ENCODE measurements around the gene FAM135A.
A peak's percentile ranks its signal among the peaks of the same experiment; 100 is the strongest.

Gene FAM135A

DNA sequence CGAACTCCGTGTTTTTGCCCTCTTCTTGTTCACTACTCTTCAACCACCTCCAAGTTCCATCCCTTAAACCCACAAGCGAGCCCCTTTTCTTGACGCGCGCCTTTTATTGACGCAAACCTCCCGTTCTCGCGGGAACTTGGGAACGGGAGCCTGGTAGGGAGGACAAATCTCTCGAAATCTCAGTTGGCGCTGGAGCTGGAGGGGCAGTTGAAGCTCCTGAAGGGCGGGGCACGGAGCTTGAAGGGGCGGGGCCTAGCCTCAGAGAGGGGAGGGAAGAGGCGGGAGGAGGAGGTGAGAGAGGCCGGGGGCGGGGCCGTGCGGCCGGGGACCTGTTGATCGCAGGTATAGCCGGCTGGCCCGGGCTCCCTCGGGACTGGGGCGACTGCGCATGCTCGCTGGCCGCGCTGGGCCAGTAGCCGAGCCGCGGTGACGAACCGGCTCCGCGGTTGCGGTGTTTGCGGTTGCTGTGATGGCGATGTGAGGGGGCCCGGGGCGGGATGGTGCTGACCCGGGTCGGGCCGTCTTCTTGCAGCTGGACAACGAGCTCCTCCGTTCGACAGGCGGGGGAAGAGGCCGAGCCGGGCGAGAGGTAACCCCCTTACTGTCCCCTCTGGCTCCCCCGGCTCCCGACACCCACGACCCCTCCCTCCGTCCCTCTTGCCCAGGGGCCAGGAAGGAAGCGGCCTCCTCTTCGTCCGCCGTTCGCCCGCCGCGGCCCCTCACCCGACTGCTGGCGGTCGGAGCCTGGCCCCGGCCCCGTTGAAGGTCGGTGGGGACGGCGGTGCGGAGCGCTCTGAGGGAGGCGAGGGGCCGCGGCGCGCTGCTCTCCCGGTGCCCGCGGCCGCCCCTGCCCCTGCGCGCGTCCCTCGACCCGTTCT is at the start of gene FAM135A:
Gene FAM135A, plus strand, starts transcription at position 395 of the 878 bp plus-strand sequence. CDS start 14,835 bp downstream, outside the sequence.
- H3K4me1 Mint-ChIP-seq: peaks cover 28% of the 10 kb centered on the region
- H3K4me3 Mint-ChIP-seq: peak within 1 kb of the TSS; percentile 93
- peak within 1 kb of the TSS; percentile 90 for H3K27ac Mint-ChIP-seq
- H3K36me3 Mint-ChIP-seq: peaks cover 2% of the 10 kb centered on the region
- no peaks in the 10 kb centered on the region for H3K9me3 Mint-ChIP-seq
- H3K27me3 Mint-ChIP-seq: no peaks in the 10 kb centered on the region

DNA sequence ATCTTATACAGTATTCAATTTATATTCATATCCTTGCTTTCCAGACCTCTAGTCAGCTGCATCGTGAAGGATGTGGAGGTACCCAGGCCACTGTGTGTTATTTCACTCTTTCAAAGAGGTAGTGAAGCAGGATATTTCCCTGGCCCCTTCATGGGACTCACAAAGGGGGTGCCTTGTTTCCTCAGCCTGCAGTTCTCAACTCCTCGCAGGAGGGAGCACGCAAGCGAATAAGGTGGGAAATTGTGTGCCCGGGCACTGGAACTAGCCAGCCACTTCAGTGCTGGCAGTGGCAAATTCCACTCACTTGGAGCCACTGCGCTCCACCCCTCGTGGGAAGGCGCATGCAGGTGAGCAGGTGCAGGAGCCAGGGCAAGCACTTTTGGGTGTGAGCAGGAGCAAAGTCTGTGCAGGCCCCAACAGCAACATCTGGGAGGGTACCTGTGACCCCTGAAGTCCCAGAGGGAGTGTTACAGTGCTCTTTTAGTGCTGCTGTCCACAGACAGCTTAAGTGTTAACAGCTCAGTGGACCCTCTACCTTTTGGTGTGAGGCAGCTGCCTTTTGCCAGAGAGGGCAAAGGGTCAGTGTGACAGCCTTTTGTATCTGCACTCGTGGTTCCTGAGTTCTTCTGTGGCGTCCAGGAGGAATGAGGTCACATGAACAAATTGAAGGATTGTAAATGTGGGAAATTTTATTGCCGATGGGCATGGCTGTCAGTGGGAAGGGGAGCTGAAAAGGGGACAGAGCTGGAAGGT is 49.4 kb upstream of the FAM135A start:
- H3K9me3 Mint-ChIP-seq: no peaks in the 10 kb centered on the region
- no peak overlapping the region for H3K4me3 Mint-ChIP-seq
- H3K4me1 Mint-ChIP-seq: no peaks in the 10 kb centered on the region
- no peak overlapping the region for H3K27ac Mint-ChIP-seq
- no peaks in the 10 kb centered on the region for H3K36me3 Mint-ChIP-seq
- H3K27me3 Mint-ChIP-seq: peaks cover 2% of the 10 kb centered on the region

DNA sequence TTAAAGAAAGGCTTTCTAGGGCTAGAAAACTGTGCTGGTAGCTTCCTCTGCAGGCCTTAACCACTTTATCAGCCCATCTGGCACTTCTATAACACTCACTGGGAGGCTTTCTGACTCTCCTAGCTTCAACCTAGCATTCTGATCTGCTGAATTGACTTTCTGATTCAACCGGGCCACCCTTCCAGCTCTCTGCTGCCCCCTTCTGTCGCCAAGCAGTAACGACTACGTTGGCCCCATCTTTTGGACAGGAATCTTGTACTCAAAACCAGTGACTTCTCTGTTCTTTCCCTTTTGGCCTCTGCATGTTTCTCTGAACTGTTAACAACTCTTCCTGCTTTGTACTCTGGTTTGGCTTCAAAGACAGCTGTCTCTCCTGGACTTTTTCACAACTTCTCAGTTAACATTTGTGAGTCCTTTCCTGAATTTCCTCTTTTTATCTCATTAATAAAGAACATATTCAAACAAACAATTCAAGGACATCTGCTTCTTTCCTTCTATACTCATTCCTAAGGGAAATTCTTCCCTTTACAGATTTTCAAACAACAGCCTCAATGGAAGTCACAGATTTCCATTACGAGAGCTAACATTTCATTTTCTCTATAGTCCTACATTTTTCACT is 43.9 kb upstream of the FAM135A start:
- no peaks in the 10 kb centered on the region for H3K36me3 Mint-ChIP-seq
- H3K4me1 Mint-ChIP-seq: peaks cover 4% of the 10 kb centered on the region
- H3K27me3 Mint-ChIP-seq: peaks cover 3% of the 10 kb centered on the region
- peak overlapping the region; percentile 8 for H3K27ac Mint-ChIP-seq
- no peaks in the 10 kb centered on the region for H3K9me3 Mint-ChIP-seq
- H3K4me3 Mint-ChIP-seq: no peak overlapping the region

DNA sequence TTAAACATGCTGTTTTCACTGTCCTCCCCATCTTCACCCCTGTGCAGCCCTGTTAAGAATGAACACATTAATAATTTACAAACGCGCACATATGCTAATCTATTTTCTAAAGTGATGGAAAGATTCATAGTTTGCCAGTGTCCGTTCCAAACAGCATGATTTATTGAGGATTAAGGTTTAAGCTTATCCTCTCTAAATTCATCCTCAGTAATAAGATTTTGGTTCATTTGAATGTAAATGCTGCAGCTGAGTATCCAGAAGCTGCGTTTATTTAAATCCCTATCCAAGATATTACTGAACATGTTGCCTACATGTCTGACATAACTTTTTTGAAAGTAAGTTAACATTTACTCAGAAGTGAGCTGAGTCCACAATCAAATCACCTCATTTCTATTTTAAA is 42.8 kb upstream of the FAM135A start:
- Mint-ChIP-seq H3K27me3 (peaks cover 6% of the 10 kb centered on the region), H3K27ac (no peak overlapping the region), H3K4me3 (no peak overlapping the region), H3K36me3 (no peaks in the 10 kb centered on the region), H3K4me1 (peaks cover 4% of the 10 kb centered on the region), H3K9me3 (no peaks in the 10 kb centered on the region)

DNA sequence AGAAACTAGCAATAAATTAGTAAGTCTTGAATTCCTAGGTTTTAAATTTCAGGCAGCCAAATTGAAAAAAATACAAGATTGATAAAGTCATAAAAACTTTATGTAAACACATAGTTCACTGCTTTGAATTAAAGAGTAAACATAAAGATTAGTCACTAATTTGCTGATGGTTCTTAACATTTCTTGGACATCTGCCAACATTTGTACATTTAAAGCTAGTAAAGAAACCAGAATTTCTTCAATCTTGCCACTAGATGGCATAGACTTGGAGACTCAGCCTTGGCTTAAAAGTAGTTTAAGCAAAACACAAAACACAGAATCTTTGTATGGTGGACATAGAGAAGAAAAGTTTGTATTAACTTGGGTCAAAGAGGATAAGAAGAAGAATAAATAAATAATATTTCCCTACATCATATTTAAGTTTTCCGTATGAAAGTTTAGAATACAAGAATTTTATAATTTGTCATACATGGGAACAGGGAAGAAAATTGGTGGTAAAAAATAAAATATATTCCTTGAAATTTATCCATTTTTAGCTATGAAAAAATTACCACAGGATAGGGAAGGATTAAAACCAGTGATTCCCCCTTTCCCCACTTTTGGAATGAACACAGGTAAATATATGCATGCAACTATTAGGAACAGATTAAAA is 41.7 kb upstream of the FAM135A start:
- no peak overlapping the region for H3K27ac Mint-ChIP-seq
- no peaks in the 10 kb centered on the region for H3K36me3 Mint-ChIP-seq
- no peaks in the 10 kb centered on the region for H3K9me3 Mint-ChIP-seq
- H3K4me3 Mint-ChIP-seq: no peak overlapping the region
- H3K4me1 Mint-ChIP-seq: peaks cover 4% of the 10 kb centered on the region
- peaks cover 11% of the 10 kb centered on the region for H3K27me3 Mint-ChIP-seq

DNA sequence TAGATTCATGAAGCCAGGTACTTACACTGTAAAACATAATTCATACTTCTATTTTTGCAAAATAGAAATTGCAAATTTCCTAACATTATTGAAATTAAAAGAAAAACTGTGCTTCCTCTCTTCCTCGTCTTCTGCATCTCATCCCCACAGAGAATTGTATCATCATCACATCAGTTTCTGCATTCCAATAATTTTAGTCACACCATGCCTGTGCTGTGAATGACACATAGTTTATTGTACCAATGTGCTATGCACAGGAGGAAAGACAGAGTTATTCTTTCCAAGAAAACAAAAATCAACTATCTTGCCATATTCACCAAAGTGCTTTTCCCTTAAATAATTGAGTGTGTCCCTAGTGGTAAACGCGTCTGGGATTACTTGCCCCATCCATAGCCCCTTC is 38.1 kb upstream of the FAM135A start:
- Mint-ChIP-seq H3K4me1 (no peaks in the 10 kb centered on the region), H3K9me3 (no peaks in the 10 kb centered on the region), H3K27ac (no peak overlapping the region), H3K4me3 (no peak overlapping the region), H3K36me3 (no peaks in the 10 kb centered on the region), H3K27me3 (peaks cover 13% of the 10 kb centered on the region)

DNA sequence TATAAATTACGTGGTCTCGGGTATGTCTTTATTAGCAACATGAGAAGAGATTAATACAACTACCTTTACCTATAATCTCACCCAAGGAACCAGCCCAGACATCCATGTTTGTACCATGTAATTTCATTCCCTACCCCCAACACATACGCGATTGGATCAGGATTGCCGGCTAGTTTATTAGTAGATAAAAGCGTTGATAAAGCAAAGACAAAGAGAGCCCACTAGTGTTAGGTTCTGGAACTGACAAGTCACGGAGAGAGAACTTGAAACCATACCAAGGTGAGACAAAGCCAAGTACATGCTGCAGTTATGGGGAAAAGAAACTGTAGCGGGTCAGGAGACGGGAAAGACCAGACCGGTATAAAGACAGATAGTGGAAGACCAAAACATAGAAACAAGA is 37.4 kb upstream of the FAM135A start:
- H3K9me3 Mint-ChIP-seq: no peaks in the 10 kb centered on the region
- peaks cover 13% of the 10 kb centered on the region for H3K27me3 Mint-ChIP-seq
- no peak overlapping the region for H3K27ac Mint-ChIP-seq
- no peak overlapping the region for H3K4me3 Mint-ChIP-seq
- no peaks in the 10 kb centered on the region for H3K4me1 Mint-ChIP-seq
- no peaks in the 10 kb centered on the region for H3K36me3 Mint-ChIP-seq

DNA sequence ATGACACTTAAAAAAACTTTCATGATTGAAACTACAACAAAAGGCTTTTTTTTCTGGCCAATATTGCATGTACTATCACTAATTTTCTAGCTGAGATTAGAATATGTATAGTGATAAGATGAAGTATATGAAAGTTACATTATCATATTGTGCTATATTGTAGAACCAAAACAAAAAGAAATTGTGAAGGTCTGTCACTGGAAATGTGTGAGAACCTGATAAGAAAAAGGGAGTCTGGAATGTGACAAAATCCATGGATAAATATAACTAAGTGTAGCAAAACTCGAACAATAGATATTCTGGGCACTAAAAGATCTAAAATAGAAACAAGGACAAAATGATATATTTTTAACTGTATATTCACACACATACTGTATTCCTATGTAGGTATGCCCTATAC is 36.7 kb upstream of the FAM135A start:
- no peaks in the 10 kb centered on the region for H3K4me1 Mint-ChIP-seq
- H3K36me3 Mint-ChIP-seq: no peaks in the 10 kb centered on the region
- no peak overlapping the region for H3K4me3 Mint-ChIP-seq
- no peaks in the 10 kb centered on the region for H3K9me3 Mint-ChIP-seq
- no peak overlapping the region for H3K27ac Mint-ChIP-seq
- peaks cover 11% of the 10 kb centered on the region for H3K27me3 Mint-ChIP-seq

DNA sequence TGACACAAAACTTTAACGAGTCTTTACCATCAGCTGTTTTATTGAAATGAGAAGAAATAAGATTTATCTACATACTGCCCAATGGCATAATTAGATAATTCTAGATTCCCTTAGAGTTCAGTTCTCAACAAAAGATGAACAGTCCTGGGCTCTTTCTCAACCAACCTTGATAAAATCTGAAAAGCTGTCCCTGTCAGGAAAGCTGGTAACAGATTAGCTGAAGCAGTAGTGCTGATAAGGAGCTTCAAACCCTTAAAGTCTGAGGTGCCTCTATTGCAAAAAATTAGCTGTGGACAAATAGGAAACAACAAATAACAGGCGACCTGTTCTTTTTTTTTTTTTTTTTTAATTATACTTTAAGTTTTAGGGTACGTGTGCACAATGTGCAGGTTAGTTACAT is 35.9 kb upstream of the FAM135A start:
- Mint-ChIP-seq H3K27ac (no peak overlapping the region), H3K36me3 (no peaks in the 10 kb centered on the region), H3K4me3 (no peak overlapping the region), H3K4me1 (no peaks in the 10 kb centered on the region), H3K27me3 (peaks cover 11% of the 10 kb centered on the region), H3K9me3 (no peaks in the 10 kb centered on the region)

DNA sequence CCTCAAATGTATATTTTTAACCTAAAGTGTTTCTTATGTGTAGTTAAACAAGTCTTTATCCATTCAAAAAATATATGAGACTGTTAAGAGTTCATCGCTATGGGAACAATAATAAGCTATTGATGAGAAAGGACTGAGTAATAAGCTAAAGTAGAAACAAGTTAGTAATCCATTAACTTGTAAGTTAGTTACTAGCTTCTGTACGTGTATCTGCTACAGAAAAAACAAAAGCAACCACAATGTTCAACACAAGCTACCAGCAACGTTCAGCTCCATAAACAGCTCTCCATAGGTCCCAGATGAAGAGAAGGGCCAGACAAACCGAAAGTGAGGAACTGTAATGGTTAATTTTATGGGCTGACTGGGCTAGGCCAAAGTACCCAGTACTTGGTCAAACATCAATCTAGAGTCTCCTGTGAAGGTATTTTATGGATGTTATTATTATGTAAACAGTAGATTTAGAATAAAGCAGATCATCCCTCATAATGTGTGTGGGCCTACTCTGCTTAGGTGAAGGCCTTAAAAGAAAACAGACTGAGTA is 33.8 kb upstream of the FAM135A start:
- no peak overlapping the region for H3K4me3 Mint-ChIP-seq
- no peaks in the 10 kb centered on the region for H3K9me3 Mint-ChIP-seq
- no peaks in the 10 kb centered on the region for H3K4me1 Mint-ChIP-seq
- peaks cover 13% of the 10 kb centered on the region for H3K27me3 Mint-ChIP-seq
- H3K36me3 Mint-ChIP-seq: no peaks in the 10 kb centered on the region
- H3K27ac Mint-ChIP-seq: no peak overlapping the region

DNA sequence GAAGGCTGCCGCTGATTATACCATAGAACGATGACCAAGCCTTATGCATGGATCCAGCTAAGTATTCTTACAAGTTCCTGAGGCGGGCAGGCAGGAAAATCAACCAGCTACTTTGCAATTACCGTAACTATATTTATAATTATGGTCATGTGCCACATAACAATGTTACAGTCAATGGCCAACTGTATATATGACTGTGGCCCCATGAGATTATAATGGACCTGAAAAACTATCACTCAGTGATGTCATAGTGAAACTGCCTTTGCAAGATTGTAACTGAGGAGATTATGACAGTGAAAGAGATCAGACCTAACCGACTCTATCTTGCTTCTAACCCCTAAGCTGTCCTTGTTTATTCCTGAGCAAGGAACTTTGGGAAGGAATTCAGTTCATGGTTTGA is 33.1 kb upstream of the FAM135A start:
- Mint-ChIP-seq H3K4me1 (no peaks in the 10 kb centered on the region), H3K36me3 (no peaks in the 10 kb centered on the region), H3K9me3 (no peaks in the 10 kb centered on the region), H3K27me3 (peaks cover 11% of the 10 kb centered on the region), H3K27ac (no peak overlapping the region), H3K4me3 (no peak overlapping the region)

DNA sequence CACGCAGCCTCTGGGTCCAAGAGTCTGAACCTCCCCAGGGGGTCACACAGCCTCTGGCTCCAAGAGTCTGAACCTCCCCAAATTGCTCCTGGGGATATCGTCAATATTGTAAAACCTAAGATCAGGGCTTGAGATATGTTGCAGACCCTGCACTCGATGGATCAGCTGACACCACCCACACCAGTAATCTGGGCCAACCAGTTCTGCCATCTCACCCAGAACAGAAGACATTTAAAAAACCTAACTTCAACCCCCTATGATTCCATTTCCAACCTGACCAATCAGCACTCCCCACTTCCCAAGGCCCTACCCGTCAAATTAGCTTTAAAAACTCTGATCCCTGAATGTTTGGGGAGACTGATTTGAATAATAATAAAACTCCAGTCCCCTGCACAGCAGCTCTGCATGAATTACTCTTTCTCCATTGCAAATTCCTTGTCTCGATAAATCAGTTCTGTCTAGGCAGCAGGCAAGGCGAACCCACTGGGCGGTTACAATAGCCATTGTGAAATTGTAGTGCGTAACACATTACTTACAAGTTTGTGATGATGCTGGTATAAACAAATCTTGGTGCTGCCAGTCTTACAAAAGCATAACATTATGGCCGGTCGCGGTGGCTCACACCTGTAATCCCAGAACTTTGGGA is 32.4 kb upstream of the FAM135A start:
- no peak overlapping the region for H3K4me3 Mint-ChIP-seq

DNA sequence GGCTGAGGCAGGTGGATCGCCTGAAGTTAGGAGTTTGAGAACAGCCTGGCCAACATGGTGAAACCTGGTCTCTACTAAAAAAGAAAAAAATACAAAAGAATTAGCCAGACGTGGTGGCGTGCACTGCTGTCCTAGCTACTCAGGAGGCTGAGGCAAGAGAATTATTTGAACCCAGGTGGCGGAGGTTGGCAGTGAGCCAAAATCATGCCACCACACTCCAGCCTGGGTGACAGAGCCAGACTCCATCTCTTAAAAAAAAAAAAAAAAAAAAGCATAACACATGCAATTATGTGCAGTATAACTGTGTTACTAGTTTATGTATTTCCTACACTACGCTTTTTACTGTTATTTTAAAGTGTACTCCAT is 31.9 kb upstream of the FAM135A start:
- no peaks in the 10 kb centered on the region for H3K4me1 Mint-ChIP-seq
- no peak overlapping the region for H3K4me3 Mint-ChIP-seq
- no peaks in the 10 kb centered on the region for H3K9me3 Mint-ChIP-seq
- no peak overlapping the region for H3K27ac Mint-ChIP-seq
- no peaks in the 10 kb centered on the region for H3K36me3 Mint-ChIP-seq
- peaks cover 7% of the 10 kb centered on the region for H3K27me3 Mint-ChIP-seq

More for the DNA sequence above, 32.4 kb upstream of the FAM135A start:
- no peak overlapping the region for H3K27ac Mint-ChIP-seq
- no peaks in the 10 kb centered on the region for H3K36me3 Mint-ChIP-seq
- no peaks in the 10 kb centered on the region for H3K9me3 Mint-ChIP-seq
- H3K4me1 Mint-ChIP-seq: no peaks in the 10 kb centered on the region
- H3K27me3 Mint-ChIP-seq: peaks cover 8% of the 10 kb centered on the region

DNA sequence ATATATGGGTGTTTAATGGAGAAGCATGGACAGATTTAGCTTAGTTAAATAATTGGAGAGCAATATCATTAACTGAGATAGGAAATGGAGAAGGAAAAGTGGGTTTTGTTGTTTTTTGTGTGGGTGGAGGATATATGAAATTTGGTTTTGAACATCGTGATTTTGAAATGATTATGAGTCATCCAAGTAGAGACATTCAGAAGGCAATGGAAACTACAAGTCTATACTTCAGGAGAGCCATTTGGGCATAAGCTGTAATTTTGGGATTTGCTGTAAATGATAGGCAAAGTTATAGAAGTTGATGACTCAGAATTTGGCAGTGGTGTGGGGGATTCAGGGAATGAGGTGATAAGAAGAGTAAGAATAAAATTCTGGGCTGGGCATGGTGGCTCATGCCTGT is 27.4 kb upstream of the FAM135A start:
- Mint-ChIP-seq H3K27ac (no peak overlapping the region), H3K4me1 (no peaks in the 10 kb centered on the region), H3K36me3 (no peaks in the 10 kb centered on the region), H3K9me3 (no peaks in the 10 kb centered on the region), H3K27me3 (peaks cover 4% of the 10 kb centered on the region), H3K4me3 (no peak overlapping the region)

DNA sequence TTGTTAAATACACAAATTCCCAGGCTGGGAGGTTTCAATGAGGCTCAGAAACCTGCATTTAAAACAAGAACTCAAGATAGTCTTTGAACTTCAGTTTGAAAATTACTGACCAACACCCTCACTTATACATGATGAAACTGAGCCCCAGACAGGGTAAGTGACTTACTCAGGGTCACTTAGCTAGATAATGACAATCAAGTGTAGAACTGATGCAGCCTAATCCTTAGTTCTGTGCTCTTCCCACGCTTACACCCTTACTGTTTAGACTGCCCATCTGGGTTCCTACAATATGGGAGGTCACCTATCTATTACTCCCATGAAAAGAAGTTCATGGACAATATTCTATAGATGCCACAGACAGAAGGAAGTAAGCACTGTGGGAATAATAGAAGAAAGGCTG is 24.5 kb upstream of the FAM135A start:
- Mint-ChIP-seq H3K9me3 (no peaks in the 10 kb centered on the region), H3K4me1 (no peaks in the 10 kb centered on the region), H3K4me3 (no peak overlapping the region), H3K27ac (no peak overlapping the region), H3K27me3 (peaks cover 4% of the 10 kb centered on the region), H3K36me3 (no peaks in the 10 kb centered on the region)
